Karpas-422 (cell line): ENCODE data around the gene CHAT. TPM values are rescaled to one million over a fixed set of nuclear protein-coding genes. Genes with fewer than 3 reads are reported as not detected.

Source experiments
- DNase-seq: peaks from one replicate; pipeline ENCODE4 v3.0.0-alpha.2; 2015
- H2AFZ ChIP-seq: fragments of 200-600 bp; sonication (generic); 2 replicates; pipeline ENCODE4 v1.6.1; 2014; ENCODE audit warnings: antibody characterized with exemption, low read length, mixed read lengths
- H3K27ac ChIP-seq: fragments of 200-600 bp; sonication (generic); 2 replicates; pipeline ENCODE4 v1.5.1; 2014; ENCODE audit warnings: mild to moderate bottlenecking, low read length, moderate library complexity
- H3K27me3 ChIP-seq: fragments of 200-600 bp; sonication (generic); 2 replicates; pipeline ENCODE4 v1.6.1; 2014; ENCODE audit warnings: low read length, mixed read lengths
- H3K36me3 ChIP-seq: fragments of 200-600 bp; sonication (generic); 2 replicates; pipeline ENCODE4 v1.6.1; 2014; ENCODE audit warnings: low read length, mixed read lengths; ENCODE audit not compliant: insufficient read depth
- H3K4me1 ChIP-seq: fragments of 200-600 bp; sonication (generic); 2 replicates; pipeline ENCODE4 v1.6.1; 2014; ENCODE audit warnings: mild to moderate bottlenecking, low read length, mixed read lengths
- H3K4me2 ChIP-seq: fragments of 200-600 bp; sonication (generic); 2 replicates; pipeline ENCODE4 v1.6.1; 2014; ENCODE audit warnings: low read length, low read depth, mild to moderate bottlenecking; ENCODE audit not compliant: poor library complexity, severe bottlenecking
- H3K4me3 ChIP-seq: fragments of 200-600 bp; sonication (generic); 2 replicates; pipeline ENCODE4 v1.5.1; 2014; ENCODE audit warnings: mild to moderate bottlenecking, antibody characterized with exemption, low read length, mixed read lengths
- H3K79me2 ChIP-seq: fragments of 200-600 bp; sonication (generic); 2 replicates; pipeline ENCODE4 v1.6.1; 2014; ENCODE audit warnings: mild to moderate bottlenecking, low read length, mixed read lengths
- H3K9ac ChIP-seq: fragments of 200-600 bp; sonication (generic); 2 replicates; pipeline ENCODE4 v1.6.0; 2014; ENCODE audit warnings: low read length
- H3K9me2 ChIP-seq: fragments of 200-600 bp; sonication (generic), shearing (Covaris generic); replicated peaks from 2 replicates; pipeline ENCODE4 v1.6.0; 2014; ENCODE audit warnings: mild to moderate bottlenecking, low read length, moderate library complexity; ENCODE audit not compliant: insufficient read depth
- H3K9me3 ChIP-seq: fragments of 300-700, 200-600 bp; sonication (generic); 2 replicates; pipeline ENCODE4 v1.6.1; 2014; ENCODE audit warnings: low read length, mixed read lengths
- H4K20me1 ChIP-seq: fragments of 200-600 bp; sonication (generic); 2 replicates; pipeline ENCODE4 v1.6.1; 2014; ENCODE audit warnings: mild to moderate bottlenecking, antibody characterized with exemption, low read length, low read depth; ENCODE audit not compliant: insufficient read depth
- total RNA-seq: library from RNA; depleted of rRNA; stranded (reverse); fragments of >200 nt; shearing (Covaris generic); gene quantifications from 2 replicates; pipeline ENCODE4 v1.2.3, GENCODE V29; 2014; ENCODE audit warnings: low replicate concordance

CHAT gene
- total RNA-seq, 1 experiment from 2014 or later, result not detected

DNA sequence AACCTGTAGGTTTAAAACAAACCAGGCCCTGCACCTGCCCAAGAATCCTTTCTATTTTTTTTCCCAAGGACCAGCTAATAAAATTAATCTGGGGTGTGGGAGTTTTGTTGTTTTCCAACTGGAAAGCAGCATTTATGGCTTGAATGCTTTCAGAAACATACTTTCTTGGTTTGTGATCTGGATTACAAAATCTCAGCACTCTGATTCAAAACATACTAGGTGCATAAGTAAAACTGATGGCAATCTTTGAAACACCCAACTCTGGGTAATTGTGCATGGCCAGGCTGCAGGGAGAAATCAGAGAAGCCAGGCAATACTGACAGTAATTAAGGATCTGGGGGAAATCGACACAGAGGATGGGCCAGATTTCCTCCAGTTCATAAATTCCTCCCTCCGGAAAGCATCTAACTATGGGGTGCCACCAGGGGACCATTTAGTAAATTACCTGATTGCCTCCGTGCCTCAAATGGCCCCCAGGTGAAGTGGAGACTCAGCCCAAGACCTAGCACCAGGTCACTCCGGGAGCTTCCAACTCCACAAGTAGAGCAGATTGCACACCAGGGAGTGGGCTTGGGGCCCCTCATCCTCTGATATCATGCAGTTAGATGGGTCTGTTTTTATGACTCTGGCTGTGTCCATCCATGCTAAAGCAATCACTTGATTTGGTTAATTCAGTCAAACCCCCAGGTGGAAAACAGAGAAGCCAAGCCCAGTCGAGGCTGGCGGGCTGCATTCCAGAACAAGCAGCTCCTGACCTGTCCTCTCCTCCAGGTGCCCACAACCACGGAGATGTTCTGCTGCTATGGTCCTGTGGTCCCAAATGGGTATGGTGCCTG lies 50.4 kb downstream of the CHAT start:
- Histone ChIP-seq H3K27ac (no peak overlapping the region), H3K36me3 (no peaks in the 10 kb centered on the region), H3K4me3 (no peak overlapping the region), H3K4me1 (no peaks in the 10 kb centered on the region), H3K9me2 (no peaks in the 10 kb centered on the region), H3K4me2 (no peak overlapping the region), H3K9ac (no peak overlapping the region), H3K79me2 (no peaks in the 10 kb centered on the region), H3K27me3 (no peaks in the 10 kb centered on the region), H4K20me1 (no peaks in the 10 kb centered on the region), H2AFZ (no peak overlapping the region), H3K9me3 (no peaks in the 10 kb centered on the region)
- DNase-seq, result no peak

DNA sequence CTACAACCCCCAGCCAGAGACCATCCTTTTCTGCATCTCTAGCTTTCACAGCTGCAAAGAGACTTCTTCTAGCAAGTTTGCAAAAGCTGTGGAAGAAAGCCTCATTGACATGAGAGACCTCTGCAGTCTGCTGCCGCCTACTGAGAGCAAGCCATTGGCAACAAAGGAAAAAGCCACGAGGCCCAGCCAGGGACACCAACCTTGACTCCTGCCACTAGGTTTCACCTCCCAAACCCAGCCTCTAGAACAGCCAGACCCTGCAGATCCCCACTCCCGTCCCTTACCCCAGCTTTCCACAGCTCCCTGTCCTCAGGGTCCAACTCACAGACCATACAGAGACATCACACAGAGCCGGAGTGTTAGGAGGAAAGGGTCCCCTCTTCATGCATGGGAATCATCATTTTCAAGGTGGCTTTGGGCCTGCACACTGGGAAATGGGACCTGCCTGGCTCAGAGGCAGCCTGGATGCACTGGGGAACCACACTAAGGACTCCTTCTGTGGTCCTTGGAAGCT lies 51.1 kb downstream of the CHAT start:
- Histone ChIP-seq H3K9me2 (no peaks in the 10 kb centered on the region), H3K27me3 (no peaks in the 10 kb centered on the region), H2AFZ (no peak overlapping the region), H3K4me2 (no peak overlapping the region), H3K4me1 (no peaks in the 10 kb centered on the region), H3K36me3 (no peaks in the 10 kb centered on the region), H4K20me1 (no peaks in the 10 kb centered on the region), H3K79me2 (no peaks in the 10 kb centered on the region), H3K9me3 (no peaks in the 10 kb centered on the region), H3K4me3 (no peak overlapping the region), H3K27ac (no peak overlapping the region), H3K9ac (no peak overlapping the region)
- no peak for DNase-seq

DNA sequence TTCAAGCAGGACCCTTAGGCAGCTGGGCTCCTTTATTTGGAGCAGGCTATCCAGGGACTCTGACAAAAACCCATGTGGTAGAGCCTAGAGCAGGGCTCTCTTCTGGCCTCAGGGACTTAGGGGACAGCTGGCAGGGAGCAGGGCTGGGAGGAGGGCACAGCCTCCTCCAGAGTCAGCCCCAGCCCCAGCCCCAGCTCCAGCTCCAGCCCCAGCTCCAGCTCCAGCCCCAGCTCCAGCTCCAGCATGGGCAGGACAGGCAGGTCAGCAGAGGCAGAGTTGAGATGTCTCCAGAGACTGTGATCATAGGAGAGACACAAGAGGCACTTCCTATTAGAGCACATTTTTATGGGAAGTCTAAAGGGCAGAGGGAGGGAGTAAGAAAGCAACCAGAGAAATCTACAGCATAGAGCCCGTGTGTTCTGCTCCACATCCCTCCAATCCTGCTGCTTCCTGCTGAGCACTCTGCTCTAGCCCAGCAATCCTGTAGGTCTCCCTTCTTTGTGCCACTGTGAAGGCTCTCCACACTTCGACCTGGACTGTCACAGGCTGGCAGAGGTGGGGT lies 52.3 kb downstream of the CHAT start:
- Histone ChIP-seq H3K27me3 (no peaks in the 10 kb centered on the region), H3K4me3 (no peak overlapping the region), H3K4me2 (no peak overlapping the region), H3K4me1 (no peaks in the 10 kb centered on the region), H4K20me1 (no peaks in the 10 kb centered on the region), H3K9me2 (no peaks in the 10 kb centered on the region), H3K9ac (no peak overlapping the region), H3K27ac (no peak overlapping the region), H3K9me3 (no peaks in the 10 kb centered on the region), H3K79me2 (no peaks in the 10 kb centered on the region), H3K36me3 (no peaks in the 10 kb centered on the region), H2AFZ (no peak overlapping the region)
- no peak for DNase-seq

GRCh38 chr10:49666685-49667084 lies 52.8 kb downstream of the CHAT start:
- Histone ChIP-seq H3K36me3 (no peaks in the 10 kb centered on the region), H3K4me2 (no peak overlapping the region), H3K9me3 (no peaks in the 10 kb centered on the region), H3K4me1 (no peaks in the 10 kb centered on the region), H3K9ac (no peak overlapping the region), H3K4me3 (no peak overlapping the region), H4K20me1 (no peaks in the 10 kb centered on the region), H3K9me2 (no peaks in the 10 kb centered on the region), H3K27me3 (no peaks in the 10 kb centered on the region), H3K27ac (no peak overlapping the region), H2AFZ (no peak overlapping the region), H3K79me2 (no peaks in the 10 kb centered on the region)
- DNase-seq, result no peak

- H3K27me3 ChIP-seq, result no peaks in the 10 kb centered on the region
- H3K9ac ChIP-seq, result no peak overlapping the region
- H3K4me3 ChIP-seq, result no peak overlapping the region
- no peak overlapping the region for H2AFZ ChIP-seq
- no peak overlapping the region for H3K4me2 ChIP-seq
- no peak for DNase-seq
- no peaks in the 10 kb centered on the region for H3K36me3 ChIP-seq
- no peaks in the 10 kb centered on the region for H3K9me3 ChIP-seq
- H4K20me1 ChIP-seq, result no peaks in the 10 kb centered on the region
- H3K9me2 ChIP-seq, result no peaks in the 10 kb centered on the region
- no peaks in the 10 kb centered on the region for H3K79me2 ChIP-seq
- H3K4me1 ChIP-seq, result no peaks in the 10 kb centered on the region
- H3K27ac ChIP-seq, result no peak overlapping the region
Measured at GRCh38 chr10:49667991-49668390, 54.2 kb downstream of the CHAT start.

DNA sequence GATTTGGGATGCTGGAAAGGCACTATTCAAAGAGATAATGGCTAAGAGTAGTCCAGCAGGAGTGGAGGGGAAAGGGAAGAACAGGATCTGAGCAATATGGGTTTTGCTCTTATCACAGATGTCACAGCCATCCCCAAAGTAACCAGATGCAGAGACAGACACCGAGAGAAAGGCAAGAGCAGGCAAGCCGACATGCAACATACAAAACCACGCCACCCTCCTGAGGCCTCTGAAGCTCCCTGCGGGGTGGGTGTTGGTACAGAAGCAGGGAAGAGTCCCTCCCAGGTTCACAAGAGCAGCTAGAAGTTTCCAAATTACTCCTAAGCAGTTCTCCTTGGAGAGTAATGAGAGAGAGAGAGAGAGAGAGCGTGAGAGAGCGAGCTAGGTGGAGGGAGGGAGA lies 54.8 kb downstream of the CHAT start:
- no peaks in the 10 kb centered on the region for H3K79me2 ChIP-seq
- H3K9me2 ChIP-seq, result no peaks in the 10 kb centered on the region
- no peak for DNase-seq
- no peak overlapping the region for H3K27ac ChIP-seq
- H3K9me3 ChIP-seq, result no peaks in the 10 kb centered on the region
- H3K9ac ChIP-seq, result no peak overlapping the region
- H3K27me3 ChIP-seq, result no peaks in the 10 kb centered on the region
- H3K4me3 ChIP-seq, result no peak overlapping the region
- no peak overlapping the region for H2AFZ ChIP-seq
- H3K4me2 ChIP-seq, result no peak overlapping the region
- no peaks in the 10 kb centered on the region for H4K20me1 ChIP-seq
- H3K36me3 ChIP-seq, result no peaks in the 10 kb centered on the region
- no peaks in the 10 kb centered on the region for H3K4me1 ChIP-seq

GRCh38 chr10:49678827-49679479 lies 65.1 kb downstream of the CHAT start:
- Histone ChIP-seq H3K9me2 (no peaks in the 10 kb centered on the region), H3K79me2 (no peaks in the 10 kb centered on the region), H3K27ac (no peak overlapping the region), H3K4me3 (no peak overlapping the region), H3K9ac (no peak overlapping the region), H3K4me2 (no peak overlapping the region), H3K36me3 (no peaks in the 10 kb centered on the region), H4K20me1 (no peaks in the 10 kb centered on the region), H3K27me3 (no peaks in the 10 kb centered on the region), H3K4me1 (no peaks in the 10 kb centered on the region), H2AFZ (no peak overlapping the region), H3K9me3 (no peaks in the 10 kb centered on the region)
- DNase-seq, result no peak

- no peaks in the 10 kb centered on the region for H3K9me3 ChIP-seq
- H3K9me2 ChIP-seq, result no peaks in the 10 kb centered on the region
- no peak for DNase-seq
- no peak within 1 kb of the TSS for H3K4me3 ChIP-seq
- H4K20me1 ChIP-seq, result no peaks in the 10 kb centered on the region
- H3K27ac ChIP-seq, result no peak within 1 kb of the TSS
- no peak within 1 kb of the TSS for H2AFZ ChIP-seq
- H3K79me2 ChIP-seq, result no peaks in the 10 kb centered on the region
- H3K9ac ChIP-seq, result no peak within 1 kb of the TSS
- H3K4me1 ChIP-seq, result no peaks in the 10 kb centered on the region
- no peak within 1 kb of the TSS for H3K4me2 ChIP-seq
- H3K36me3 ChIP-seq, result no peaks in the 10 kb centered on the region
- H3K27me3 ChIP-seq, result no peaks in the 10 kb centered on the region
Measured at GRCh38 chr10:49679480-49679893, 65.7 kb downstream of the CHAT start, which contains the start of gene C10orf53. Gene C10orf53, plus strand, starts transcription at chr10:49679651. Its CDS starts 47 bp downstream, at chr10:49679698.
